K562 (cell line): ENCODE data around the gene KCNG4. TPM values are rescaled to one million over a fixed set of nuclear protein-coding genes. Genes with fewer than 3 reads are reported as not detected.

Experiments
- BRCA1 ChIP-seq, 2 experiments: fragments of 450-650 bp in 1 of 2; sonication (generic) in 1 of 2; formaldehyde crosslinking in 1 of 2; IDR thresholded peaks; 2 replicates each; pipeline versions ENCODE4 v1.5.0 to v1.6.1; 2017 to 2020; ENCODE audit warnings: mild to moderate bottlenecking in 1 of 2, missing genetic modification reagents in 1 of 2
- CREBBP ChIP-seq: IDR thresholded peaks from one replicate; pipeline ENCODE4 v1.6.1; 2012; ENCODE audit warnings: low read depth, mild to moderate bottlenecking, control low read depth, inconsistent platforms, low read length
- HLTF ChIP-seq: fragments of 450-650 bp; IDR thresholded peaks from 2 replicates; pipeline ENCODE4 v1.6.1; 2016
- RBBP5 ChIP-seq: fragments of 200-600 bp; sonication (generic); IDR thresholded peaks from 2 replicates; pipeline ENCODE4 v1.6.1; 2012; ENCODE audit warnings: borderline replicate concordance, mild to moderate bottlenecking, low read length, control low read depth, inconsistent platforms; ENCODE audit not compliant: insufficient read depth, poor library complexity, severe bottlenecking
- TCF7L2 ChIP-seq: fragments of 150-350 bp; IDR thresholded peaks from 2 replicates; pipeline ENCODE4 v1.6.1; 2016; ENCODE audit warnings: low read depth, mild to moderate bottlenecking, low read length, moderate library complexity
- ZNF57 ChIP-seq: fragments of 450-650 bp; formaldehyde crosslinking; IDR thresholded peaks from 2 replicates; pipeline ENCODE4 v1.4.0; 2020; ENCODE audit warnings: mild to moderate bottlenecking, moderate library complexity
- polyA plus RNA-seq, 8 experiments: library from polyadenylated mRNA; depleted of rRNA in 4 of 8; stranded (reverse) in 5 of 8; unstranded in 3 of 8; fragments of >200 nt; fragmentation: Nextera tagmentation in 2 of 8; fragmentation: Illumina TruSeq in 1 of 8; extraction: Ambion mirVana in 2 of 8; extraction: Trizol in 1 of 8; gene quantifications; 2 replicates each; pipeline versions ENCODE4 v1.2.1 to v1.2.3, GENCODE V29; 2011 to 2014; ENCODE audit warnings: inconsistent platforms in 1 of 8, missing spikeins in 1 of 8
- total RNA-seq, 7 experiments: library from RNA; depleted of rRNA in 6 of 7; stranded (reverse); fragments of >200 nt in 6 of 7; fragmentation: Illumina TruSeq in 2 of 7; extraction: Trizol in 2 of 7; gene quantifications; 2 replicates each; pipeline versions ENCODE4 v1.2.1 to v1.2.3, GENCODE V29; 2011 to 2021; ENCODE audit warnings: low replicate concordance in 1 of 7
- TF ChIP-seq, protein P1 (sequence below), 2 experiments: fragments of 450-650 bp; IDR thresholded peaks; 2 replicates each; pipeline ENCODE4 v1.6.1; 2016; ENCODE audit warnings: mild to moderate bottlenecking in 2 of 2, borderline replicate concordance in 1 of 2, low read depth in 1 of 2, moderate library complexity in 1 of 2

The KCNG4 gene
- total and polyA plus RNA-seq, 9 of the 15 experiments (the other 6 are each of a cell fraction or from before 2014, with no cell fraction given), result not detected

GRCh38 chr16:84228256-84228838 lies 11.5 kb downstream of the KCNG4 start (continued):
- TF ChIP-seq BRCA1 (IDR thresholded peaks at IDR 0.05), result no peak
- TF ChIP-seq BRCA1 (CRISPR knock-in tag; IDR thresholded peaks at IDR 0.05), result no peak
- 0 out of 2 replicates have a peak, but pooled peaks have one; percentile 17 for TF ChIP-seq HLTF
- TF ChIP-seq RBBP5, result no peak
- no peak for TF ChIP-seq ZNF57
- TF ChIP-seq, protein P1, sequence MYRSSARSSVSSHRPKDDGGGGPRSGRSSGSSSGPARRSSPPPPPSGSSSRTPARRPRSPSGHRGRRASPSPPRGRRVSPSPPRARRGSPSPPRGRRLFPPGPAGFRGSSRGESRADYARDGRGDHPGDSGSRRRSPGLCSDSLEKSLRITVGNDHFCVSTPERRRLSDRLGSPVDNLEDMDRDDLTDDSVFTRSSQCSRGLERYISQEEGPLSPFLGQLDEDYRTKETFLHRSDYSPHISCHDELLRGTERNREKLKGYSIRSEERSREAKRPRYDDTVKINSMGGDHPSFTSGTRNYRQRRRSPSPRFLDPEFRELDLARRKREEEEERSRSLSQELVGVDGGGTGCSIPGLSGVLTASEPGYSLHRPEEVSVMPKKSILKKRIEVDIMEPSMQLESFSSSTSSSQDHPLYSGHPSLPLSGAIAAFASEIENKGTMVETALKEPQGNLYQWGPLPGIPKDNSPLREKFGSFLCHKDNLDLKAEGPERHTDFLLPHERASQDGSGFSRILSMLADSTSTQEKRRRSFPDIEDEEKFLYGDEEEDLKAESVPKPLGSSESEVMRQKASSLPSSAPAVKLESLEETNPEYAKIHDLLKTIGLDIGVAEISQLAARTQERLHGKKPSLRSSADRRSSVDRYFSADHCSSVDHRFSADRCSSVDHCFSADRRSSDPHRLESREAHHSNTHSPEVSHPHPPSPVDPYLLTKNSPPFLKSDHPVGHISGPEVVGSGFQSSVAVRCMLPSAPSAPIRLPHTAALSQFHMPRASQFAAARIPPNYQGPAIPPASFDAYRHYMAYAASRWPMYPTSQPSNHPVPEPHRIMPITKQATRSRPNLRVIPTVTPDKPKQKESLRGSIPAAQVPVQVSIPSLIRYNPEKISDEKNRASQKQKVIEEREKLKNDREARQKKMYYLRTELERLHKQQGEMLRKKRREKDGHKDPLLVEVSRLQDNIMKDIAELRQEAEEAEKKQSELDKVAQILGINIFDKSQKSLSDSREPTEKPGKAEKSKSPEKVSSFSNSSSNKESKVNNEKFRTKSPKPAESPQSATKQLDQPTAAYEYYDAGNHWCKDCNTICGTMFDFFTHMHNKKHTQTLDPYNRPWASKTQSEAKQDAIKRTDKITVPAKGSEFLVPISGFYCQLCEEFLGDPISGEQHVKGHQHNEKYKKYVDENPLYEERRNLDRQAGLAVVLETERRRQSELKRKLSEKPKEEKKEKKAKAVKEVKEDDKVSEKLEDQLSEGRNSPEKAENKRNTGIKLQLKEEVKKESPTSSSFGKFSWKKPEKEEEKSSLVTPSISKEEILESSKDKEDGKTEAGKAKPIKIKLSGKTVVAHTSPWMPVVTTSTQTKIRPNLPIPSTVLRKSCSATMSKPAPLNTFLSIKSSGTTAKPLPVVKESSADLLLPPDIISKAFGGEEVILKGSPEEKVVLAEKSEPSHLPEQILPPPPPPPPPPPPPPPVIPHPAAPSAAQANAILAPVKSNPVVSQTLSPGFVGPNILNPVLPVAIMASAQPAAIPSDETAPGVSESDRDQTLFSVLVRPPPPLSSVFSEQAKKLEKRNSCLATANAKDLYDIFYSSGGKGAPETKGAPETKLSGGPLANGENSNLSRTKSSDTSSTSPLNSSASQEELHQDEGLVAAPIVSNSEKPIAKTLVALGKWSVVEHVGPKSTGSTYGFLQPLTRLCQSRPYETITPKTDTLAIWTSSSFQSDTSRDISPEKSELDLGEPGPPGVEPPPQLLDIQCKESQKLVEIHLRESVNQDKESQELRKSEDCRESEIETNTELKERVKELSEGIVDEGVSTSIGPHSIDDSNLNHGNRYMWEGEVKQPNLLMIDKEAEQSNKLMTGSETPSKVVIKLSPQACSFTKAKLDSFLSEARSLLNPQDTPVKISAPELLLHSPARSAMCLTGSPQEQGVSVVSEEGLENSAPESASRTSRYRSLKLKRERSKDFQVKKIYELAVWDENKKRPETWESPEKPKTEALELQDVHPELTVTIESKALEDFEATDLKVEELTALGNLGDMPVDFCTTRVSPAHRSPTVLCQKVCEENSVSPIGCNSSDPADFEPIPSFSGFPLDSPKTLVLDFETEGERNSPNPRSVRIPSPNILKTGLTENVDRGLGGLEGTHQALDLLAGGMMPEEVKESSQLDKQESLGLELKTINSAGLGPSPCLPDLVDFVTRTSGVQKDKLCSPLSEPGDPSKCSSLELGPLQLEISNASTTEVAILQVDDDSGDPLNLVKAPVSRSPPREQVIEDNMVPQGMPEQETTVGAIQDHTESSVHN (IDR thresholded peaks at IDR 0.05; ENCODE audit: borderline replicate concordance in 1 of 2, low read depth in 1 of 2), result peak in 1 of 2 experiments; percentile 16; a peak in 1 of 4 replicates
- TF ChIP-seq CREBBP, result no peak
- no peak for TF ChIP-seq TCF7L2
